Measurements from ENCODE around the gene MARCHF11.

Gene MARCHF11

DNA sequence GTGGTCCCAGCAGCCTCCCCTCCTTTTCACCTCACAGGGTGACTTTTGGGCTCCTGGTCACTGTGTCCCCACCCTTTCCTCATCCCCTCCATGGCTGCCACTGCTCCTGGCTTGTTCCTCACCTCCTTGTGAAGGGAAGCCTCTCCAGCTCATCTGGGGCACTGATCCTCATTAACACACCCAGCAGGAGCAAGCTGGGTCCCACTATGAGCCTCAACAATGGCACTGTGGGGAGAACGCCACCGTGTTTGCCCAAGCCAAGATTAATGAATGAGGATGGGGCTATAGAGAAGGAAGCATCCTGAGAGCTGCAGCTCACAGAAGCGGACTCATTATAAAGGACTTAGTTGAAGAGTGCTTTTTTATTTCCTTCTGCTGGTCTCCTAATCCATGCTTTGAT is 118.4 kb downstream of the MARCHF11 start:
- Histone ChIP-seq H3K9ac (ENCODE audit: low read length in 2 of 2) (no peak overlapping the region), H3K4me3 (ENCODE audit: low read length in 2 of 2) (no peak overlapping the region), H3K27me3 (ENCODE audit: control insufficient read depth in 1 of 2, insufficient read depth in 2 of 2, low read length in 2 of 2) (no peaks in the 10 kb centered on the region), H3K4me1 (ENCODE audit: control insufficient read depth, insufficient read depth, low read length) (no peaks in the 10 kb centered on the region), H3K36me3 (ENCODE audit: control insufficient read depth in 2 of 2, insufficient read depth in 2 of 2, low read length in 2 of 2) (no peaks in the 10 kb centered on the region), H3K27ac (ENCODE audit: low read length) (no peak overlapping the region), H3K9me3 (ENCODE audit: control insufficient read depth in 2 of 2, low read length in 2 of 2) (peaks cover 0 to 4% of the 10 kb centered on the region in 2 donors)

DNA sequence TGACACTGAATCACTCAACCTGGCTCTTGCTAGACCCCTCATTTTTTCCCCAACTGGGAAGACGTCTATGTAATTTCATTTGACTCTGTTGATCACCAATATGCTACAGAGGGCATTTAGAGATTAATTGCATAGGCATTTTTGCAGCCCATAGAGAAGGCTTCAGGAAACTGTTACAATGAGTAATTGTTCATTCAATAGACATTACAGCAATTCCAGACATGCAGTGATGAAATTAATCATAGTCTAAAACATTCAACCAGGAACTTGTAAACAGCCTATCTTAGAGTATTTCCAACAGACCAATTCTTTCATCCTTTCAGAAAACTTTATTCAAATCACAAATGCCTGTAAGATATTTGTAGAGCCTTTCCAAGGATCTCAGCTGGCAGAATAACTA is 122.3 kb downstream of the MARCHF11 start:
- no peak overlapping the region for H3K4me3 ChIP-seq (ENCODE audit: low read length in 2 of 2)
- H3K9me3 ChIP-seq (ENCODE audit: control insufficient read depth in 2 of 2, low read length in 2 of 2): peaks cover 0 to 4% of the 10 kb centered on the region in 2 donors
- H3K27me3 ChIP-seq (ENCODE audit: control insufficient read depth in 1 of 2, insufficient read depth in 2 of 2, low read length in 2 of 2): no peaks in the 10 kb centered on the region
- no peak overlapping the region for H3K27ac ChIP-seq (ENCODE audit: low read length)
- no peaks in the 10 kb centered on the region for H3K36me3 ChIP-seq (ENCODE audit: control insufficient read depth in 2 of 2, insufficient read depth in 2 of 2, low read length in 2 of 2)
- H3K9ac ChIP-seq (ENCODE audit: low read length in 2 of 2): no peak overlapping the region
- no peaks in the 10 kb centered on the region for H3K4me1 ChIP-seq (ENCODE audit: control insufficient read depth, insufficient read depth, low read length)

DNA sequence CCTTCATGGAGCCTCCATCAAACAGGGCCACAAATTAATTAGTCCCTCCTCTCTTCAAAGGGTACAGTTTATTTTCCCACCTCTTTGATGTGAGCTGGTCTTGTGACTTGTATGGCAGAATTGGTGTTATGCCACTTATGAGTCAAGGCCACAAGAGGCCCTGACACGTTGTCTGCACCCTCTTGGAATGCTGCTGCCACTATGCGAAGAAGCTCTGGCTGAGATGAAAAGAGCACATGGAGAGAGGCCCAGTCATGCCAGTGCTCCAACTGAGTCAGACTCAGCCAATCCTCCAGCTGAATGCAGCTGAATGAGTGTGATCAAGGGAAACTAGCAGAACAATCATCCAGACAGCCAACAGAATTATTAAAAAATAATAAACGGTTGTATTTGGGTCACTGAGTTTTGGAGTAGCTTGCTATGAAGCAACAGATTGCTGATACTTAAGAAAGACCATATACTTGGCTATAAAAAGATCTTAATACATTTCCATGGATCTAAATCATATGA is 128.3 kb downstream of the MARCHF11 start:
- Histone ChIP-seq H3K27me3 (ENCODE audit: control insufficient read depth in 1 of 2, insufficient read depth in 2 of 2, low read length in 2 of 2) (no peaks in the 10 kb centered on the region), H3K4me3 (ENCODE audit: low read length in 2 of 2) (no peak overlapping the region), H3K36me3 (ENCODE audit: control insufficient read depth in 2 of 2, insufficient read depth in 2 of 2, low read length in 2 of 2) (no peaks in the 10 kb centered on the region), H3K4me1 (ENCODE audit: control insufficient read depth, insufficient read depth, low read length) (no peaks in the 10 kb centered on the region), H3K9ac (ENCODE audit: low read length in 2 of 2) (no peak overlapping the region), H3K9me3 (ENCODE audit: control insufficient read depth in 2 of 2, low read length in 2 of 2) (no peaks in the 10 kb centered on the region), H3K27ac (ENCODE audit: low read length) (no peak overlapping the region)

DNA sequence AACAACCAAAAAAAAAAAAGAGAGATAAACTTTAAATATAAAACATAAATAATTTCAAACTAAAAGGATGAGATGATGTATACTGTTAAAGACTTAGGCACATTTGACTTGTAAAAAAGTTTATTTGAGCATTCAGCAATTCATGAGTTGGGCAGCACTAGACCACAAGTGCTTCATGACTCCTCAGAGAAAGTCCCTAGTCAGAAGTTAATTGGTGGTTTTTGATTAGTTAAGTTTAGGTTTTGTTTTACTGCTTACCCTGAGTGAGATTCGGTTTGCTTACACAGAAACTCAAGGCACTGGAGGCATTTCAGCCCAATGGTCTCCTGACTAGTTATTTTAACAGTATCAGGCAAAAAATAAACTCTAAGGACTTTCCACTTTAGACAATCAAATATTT is 129.2 kb downstream of the MARCHF11 start:
- Histone ChIP-seq H3K9me3 (ENCODE audit: control insufficient read depth in 2 of 2, low read length in 2 of 2) (no peaks in the 10 kb centered on the region), H3K27me3 (ENCODE audit: control insufficient read depth in 1 of 2, insufficient read depth in 2 of 2, low read length in 2 of 2) (no peaks in the 10 kb centered on the region), H3K36me3 (ENCODE audit: control insufficient read depth in 2 of 2, insufficient read depth in 2 of 2, low read length in 2 of 2) (no peaks in the 10 kb centered on the region), H3K27ac (ENCODE audit: low read length) (no peak overlapping the region), H3K4me1 (ENCODE audit: control insufficient read depth, insufficient read depth, low read length) (no peaks in the 10 kb centered on the region), H3K4me3 (ENCODE audit: low read length in 2 of 2) (no peak overlapping the region), H3K9ac (ENCODE audit: low read length in 2 of 2) (no peak overlapping the region)

DNA sequence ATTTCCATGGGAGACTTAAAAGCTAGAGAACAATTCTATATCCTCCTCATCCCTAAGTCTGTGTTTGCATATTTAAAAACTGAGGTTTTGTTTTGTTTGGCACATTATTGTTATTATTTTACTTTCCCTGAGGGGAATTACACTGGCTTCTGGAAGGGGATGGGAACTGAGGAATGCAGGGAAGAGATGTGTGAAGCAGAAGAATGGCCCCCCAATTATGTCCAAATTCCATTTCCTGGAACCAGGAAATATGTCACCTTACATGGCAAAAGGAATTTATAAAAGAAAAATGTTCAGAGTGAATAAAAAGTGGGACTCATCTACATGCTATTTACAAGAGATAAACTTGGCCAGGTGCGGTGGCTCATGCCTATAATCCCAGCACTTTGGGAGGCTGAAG is 129.8 kb downstream of the MARCHF11 start:
- H3K27ac ChIP-seq (ENCODE audit: low read length): no peak overlapping the region
- H3K9ac ChIP-seq (ENCODE audit: low read length in 2 of 2): no peak overlapping the region
- no peaks in the 10 kb centered on the region for H3K4me1 ChIP-seq (ENCODE audit: control insufficient read depth, insufficient read depth, low read length)
- H3K4me3 ChIP-seq (ENCODE audit: low read length in 2 of 2): no peak overlapping the region
- H3K36me3 ChIP-seq (ENCODE audit: control insufficient read depth in 2 of 2, insufficient read depth in 2 of 2, low read length in 2 of 2): no peaks in the 10 kb centered on the region
- no peaks in the 10 kb centered on the region for H3K27me3 ChIP-seq (ENCODE audit: control insufficient read depth in 1 of 2, insufficient read depth in 2 of 2, low read length in 2 of 2)
- H3K9me3 ChIP-seq (ENCODE audit: control insufficient read depth in 2 of 2, low read length in 2 of 2): no peaks in the 10 kb centered on the region

DNA sequence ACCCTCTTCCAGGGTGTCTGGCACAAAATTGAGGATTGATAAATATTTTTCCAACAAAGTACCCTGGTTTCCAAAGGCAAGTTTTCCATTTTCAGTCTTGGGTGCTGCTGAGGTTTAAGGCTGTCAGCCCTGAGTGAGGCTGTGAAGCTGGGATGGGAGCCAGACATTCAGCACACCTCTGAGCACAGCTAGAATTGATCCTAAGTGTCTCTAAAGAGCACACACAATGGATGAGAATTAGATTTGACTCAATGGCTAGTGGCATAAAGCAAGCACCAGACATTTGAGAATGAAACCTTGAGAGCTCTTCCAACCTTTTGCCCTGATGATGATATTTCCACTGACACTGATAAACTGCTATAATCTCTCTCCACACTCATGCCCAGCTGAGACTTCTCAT is 131.5 kb downstream of the MARCHF11 start:
- H3K4me1 ChIP-seq (ENCODE audit: control insufficient read depth, insufficient read depth, low read length): no peaks in the 10 kb centered on the region
- H3K27me3 ChIP-seq (ENCODE audit: control insufficient read depth in 1 of 2, insufficient read depth in 2 of 2, low read length in 2 of 2): no peaks in the 10 kb centered on the region
- no peak overlapping the region for H3K4me3 ChIP-seq (ENCODE audit: low read length in 2 of 2)
- H3K36me3 ChIP-seq (ENCODE audit: control insufficient read depth in 2 of 2, insufficient read depth in 2 of 2, low read length in 2 of 2): no peaks in the 10 kb centered on the region
- no peaks in the 10 kb centered on the region for H3K9me3 ChIP-seq (ENCODE audit: control insufficient read depth in 2 of 2, low read length in 2 of 2)
- H3K27ac ChIP-seq (ENCODE audit: low read length): no peak overlapping the region
- no peak overlapping the region for H3K9ac ChIP-seq (ENCODE audit: low read length in 2 of 2)

DNA sequence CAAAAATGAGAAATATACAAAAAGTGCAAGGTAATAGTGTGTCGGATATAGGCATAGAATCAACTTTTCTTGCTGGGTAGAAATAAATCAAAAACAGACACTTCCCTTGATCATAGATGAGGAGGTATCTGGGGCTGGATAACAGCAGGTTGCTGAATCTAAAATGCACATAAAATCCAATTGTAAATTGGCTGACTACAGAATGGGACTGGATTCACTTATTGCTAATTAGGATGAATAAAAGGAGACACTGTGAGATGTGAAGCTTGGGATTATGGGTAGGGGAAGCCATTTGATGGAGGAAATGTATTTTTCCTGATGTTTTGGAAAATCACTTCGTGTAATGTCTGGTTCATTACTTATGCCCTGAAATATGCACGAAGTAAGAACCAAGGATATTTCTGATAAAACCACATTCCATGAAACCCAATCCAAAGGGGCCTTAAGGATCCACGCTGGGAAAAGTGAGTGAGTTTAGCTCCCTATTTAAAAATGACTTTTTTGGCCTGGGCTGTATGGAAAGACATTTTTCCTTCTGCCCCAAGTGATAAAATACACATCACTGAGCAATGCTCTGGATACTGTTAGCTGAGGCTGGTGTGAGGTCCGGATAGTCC is 136.1 kb downstream of the MARCHF11 start:
- H3K4me1 ChIP-seq (ENCODE audit: control insufficient read depth, insufficient read depth, low read length): no peaks in the 10 kb centered on the region
- no peaks in the 10 kb centered on the region for H3K9me3 ChIP-seq (ENCODE audit: control insufficient read depth in 2 of 2, low read length in 2 of 2)
- no peak overlapping the region for H3K27ac ChIP-seq (ENCODE audit: low read length)
- no peak overlapping the region for H3K9ac ChIP-seq (ENCODE audit: low read length in 2 of 2)
- H3K36me3 ChIP-seq (ENCODE audit: control insufficient read depth in 2 of 2, insufficient read depth in 2 of 2, low read length in 2 of 2): no peaks in the 10 kb centered on the region
- H3K4me3 ChIP-seq (ENCODE audit: low read length in 2 of 2): no peak overlapping the region
- no peaks in the 10 kb centered on the region for H3K27me3 ChIP-seq (ENCODE audit: control insufficient read depth in 1 of 2, insufficient read depth in 2 of 2, low read length in 2 of 2)

DNA sequence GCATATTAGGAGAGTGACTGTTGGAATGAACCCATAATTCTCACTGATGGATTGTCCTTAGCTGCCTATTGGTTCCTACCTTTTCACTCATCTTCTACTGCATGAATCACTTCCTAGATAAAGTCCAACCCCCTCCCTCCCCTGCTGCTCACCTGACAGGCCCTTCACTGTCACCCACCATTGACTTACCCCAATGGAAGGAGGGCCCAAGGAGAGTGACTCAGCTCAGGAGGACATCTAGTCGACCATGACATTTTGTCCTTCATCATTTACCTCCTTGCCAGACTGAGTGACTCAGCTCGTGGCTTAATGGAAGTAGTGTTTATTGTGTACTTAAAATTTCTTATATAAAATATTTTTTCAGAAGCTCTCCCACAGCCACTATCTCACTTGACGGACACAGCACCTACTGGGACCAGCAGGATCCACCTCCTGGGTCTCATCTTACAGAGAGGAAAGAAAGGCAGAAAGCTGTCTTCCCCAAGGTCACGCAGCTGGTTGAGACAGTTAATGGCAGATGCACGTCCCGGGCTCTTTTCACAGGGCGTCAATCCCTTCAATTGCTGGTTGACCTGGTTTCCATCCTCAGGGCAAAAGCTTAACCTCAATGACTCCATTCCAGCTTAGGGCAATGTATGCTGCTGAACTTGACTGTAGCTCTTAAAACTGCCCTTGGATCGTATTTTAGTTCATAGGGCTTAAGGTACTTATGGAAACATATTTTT is 142.3 kb downstream of the MARCHF11 start:
- H3K4me3 ChIP-seq (ENCODE audit: low read length in 2 of 2): no peak overlapping the region
- no peaks in the 10 kb centered on the region for H3K27me3 ChIP-seq (ENCODE audit: control insufficient read depth in 1 of 2, insufficient read depth in 2 of 2, low read length in 2 of 2)
- H3K4me1 ChIP-seq (ENCODE audit: control insufficient read depth, insufficient read depth, low read length): no peaks in the 10 kb centered on the region
- H3K36me3 ChIP-seq (ENCODE audit: control insufficient read depth in 2 of 2, insufficient read depth in 2 of 2, low read length in 2 of 2): no peaks in the 10 kb centered on the region
- H3K9ac ChIP-seq (ENCODE audit: low read length in 2 of 2): no peak overlapping the region
- no peak overlapping the region for H3K27ac ChIP-seq (ENCODE audit: low read length)
- H3K9me3 ChIP-seq (ENCODE audit: control insufficient read depth in 2 of 2, low read length in 2 of 2): peaks cover 0 to 3% of the 10 kb centered on the region in 2 donors

DNA sequence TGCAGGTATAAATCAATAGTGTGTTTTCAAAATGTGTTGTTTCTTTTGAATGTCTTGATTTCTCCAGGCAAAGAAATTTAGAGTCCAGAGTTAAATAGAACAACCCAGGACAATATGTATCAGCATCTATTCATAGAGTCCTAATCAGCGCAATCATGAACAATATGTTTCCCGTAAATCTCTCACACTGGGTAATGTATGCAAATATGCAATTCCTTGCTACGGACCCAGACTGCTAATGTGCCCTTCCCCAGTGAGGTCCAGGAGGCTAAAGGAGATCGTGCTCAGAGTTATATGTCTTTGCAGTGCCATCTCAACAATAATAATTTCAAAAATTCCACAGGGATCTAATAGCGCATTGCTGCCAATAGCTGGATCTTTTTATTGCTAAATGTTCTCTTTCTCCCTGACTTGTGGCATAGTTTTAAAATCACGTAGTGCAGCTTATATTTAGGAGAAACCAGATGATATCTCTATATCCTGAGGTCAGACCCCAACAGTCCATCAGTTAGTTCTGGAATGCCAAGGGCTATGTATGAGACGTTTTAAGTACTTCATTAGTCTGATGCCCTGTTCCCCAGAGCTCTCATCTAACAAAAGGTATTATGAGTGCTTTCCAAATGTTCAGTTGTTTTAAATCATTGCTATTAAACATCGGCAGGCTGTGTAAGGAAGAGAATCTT is 145.1 kb downstream of the MARCHF11 start:
- H3K36me3 ChIP-seq (ENCODE audit: control insufficient read depth in 2 of 2, insufficient read depth in 2 of 2, low read length in 2 of 2): no peaks in the 10 kb centered on the region
- no peak overlapping the region for H3K9ac ChIP-seq (ENCODE audit: low read length in 2 of 2)
- no peak overlapping the region for H3K27ac ChIP-seq (ENCODE audit: low read length)
- no peaks in the 10 kb centered on the region for H3K4me1 ChIP-seq (ENCODE audit: control insufficient read depth, insufficient read depth, low read length)
- no peaks in the 10 kb centered on the region for H3K27me3 ChIP-seq (ENCODE audit: control insufficient read depth in 1 of 2, insufficient read depth in 2 of 2, low read length in 2 of 2)
- H3K4me3 ChIP-seq (ENCODE audit: low read length in 2 of 2): no peak overlapping the region
- peaks cover 0 to 3% of the 10 kb centered on the region in 2 donors for H3K9me3 ChIP-seq (ENCODE audit: control insufficient read depth in 2 of 2, low read length in 2 of 2)

DNA sequence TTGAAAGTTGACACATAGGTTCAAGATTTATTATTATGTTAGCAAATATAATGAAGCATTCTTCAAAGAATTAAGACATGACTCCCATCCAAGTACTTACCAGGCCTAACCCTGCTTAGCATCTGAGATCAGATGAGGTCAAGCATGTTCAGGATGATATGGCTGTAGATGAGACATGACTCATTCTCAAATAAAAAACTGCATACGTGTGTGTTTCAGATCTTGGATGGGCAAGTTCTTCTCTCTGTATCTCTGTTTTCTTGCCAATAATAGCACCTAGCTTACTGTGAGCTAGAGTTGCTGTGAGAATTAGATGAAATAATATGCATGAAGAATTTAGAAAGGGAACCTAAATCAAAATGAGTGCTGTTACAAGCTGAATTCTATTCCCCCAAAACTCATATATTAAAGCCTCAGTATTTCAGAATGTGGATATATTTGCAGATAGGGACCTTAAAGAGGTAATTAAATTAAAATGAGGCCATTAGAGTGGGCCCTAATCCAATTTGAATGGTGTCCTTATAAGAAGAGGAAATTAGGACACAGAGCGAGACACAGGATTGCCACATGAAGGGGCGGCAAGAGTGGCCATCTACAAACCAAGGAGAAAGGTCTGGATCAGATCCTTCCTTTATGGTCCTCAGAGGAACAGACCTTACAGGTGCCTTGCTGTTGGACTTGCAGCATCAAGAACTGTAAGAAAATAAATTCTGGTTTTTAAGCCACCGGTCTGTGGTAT is 146.2 kb downstream of the MARCHF11 start:
- Histone ChIP-seq H3K9ac (ENCODE audit: low read length in 2 of 2) (no peak overlapping the region), H3K4me3 (ENCODE audit: low read length in 2 of 2) (no peak overlapping the region), H3K4me1 (ENCODE audit: control insufficient read depth, insufficient read depth, low read length) (no peaks in the 10 kb centered on the region)

More for the DNA sequence above, 146.2 kb downstream of the MARCHF11 start:
- Histone ChIP-seq H3K27me3 (ENCODE audit: control insufficient read depth in 1 of 2, insufficient read depth in 2 of 2, low read length in 2 of 2) (no peaks in the 10 kb centered on the region), H3K27ac (ENCODE audit: low read length) (no peak overlapping the region), H3K9me3 (ENCODE audit: control insufficient read depth in 2 of 2, low read length in 2 of 2) (peaks cover 0 to 3% of the 10 kb centered on the region in 2 donors), H3K36me3 (ENCODE audit: control insufficient read depth in 2 of 2, insufficient read depth in 2 of 2, low read length in 2 of 2) (no peaks in the 10 kb centered on the region)
